Measurements from ENCODE around the gene THAP9.

DNA sequence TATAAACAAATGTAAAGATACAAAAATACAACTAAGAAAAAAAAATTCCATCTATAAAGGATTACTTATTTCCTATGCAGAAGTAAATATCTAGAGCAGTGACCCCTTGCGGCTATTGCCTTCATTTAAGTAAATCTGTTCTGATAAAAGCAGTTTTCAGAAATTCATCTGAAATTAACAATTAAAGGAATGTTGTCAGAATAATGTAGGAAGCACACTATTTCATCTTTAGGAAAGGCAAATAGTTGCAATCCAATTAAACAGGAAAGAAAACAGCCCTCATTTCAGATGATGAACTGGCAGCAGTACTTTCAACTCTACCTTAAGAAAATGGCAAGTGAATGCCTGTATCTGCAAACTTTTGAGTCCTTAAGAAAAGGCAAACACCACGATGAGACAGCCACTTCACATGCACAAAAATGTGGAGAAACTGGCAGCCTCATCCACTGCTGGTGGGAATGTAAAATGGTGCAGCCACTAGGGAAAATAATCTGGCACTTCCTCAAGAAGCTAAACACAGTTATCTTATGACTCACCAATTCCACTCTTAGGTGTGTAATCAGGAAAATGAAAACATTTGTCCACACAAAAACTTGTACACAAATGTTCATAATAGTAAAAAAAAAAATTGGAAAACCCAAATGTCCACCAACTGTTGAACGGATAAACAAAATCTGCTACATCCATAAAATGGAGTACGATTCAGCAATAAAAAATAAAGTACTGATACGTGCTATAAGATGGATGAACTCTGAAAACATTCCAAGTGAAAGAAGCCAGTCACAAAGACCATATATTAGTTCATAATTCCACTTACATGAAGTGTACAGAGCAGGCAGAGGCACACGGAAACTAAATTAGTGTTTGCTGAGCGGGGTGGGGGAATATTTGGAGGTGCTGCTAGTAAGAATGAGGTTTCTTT is 2.0 kb upstream of the THAP9 start:
- TF ChIP-seq RARB (CRISPR knock-in tag; IDR thresholded peaks at IDR 0.05) (no peak), ARNTL (CRISPR knock-in tag; IDR thresholded peaks at IDR 0.05; ENCODE audit: borderline replicate concordance, low read depth) (no peak), ZFP30 (CRISPR knock-in tag; IDR thresholded peaks at IDR 0.05) (no peak), CREB5 (CRISPR knock-in tag; IDR thresholded peaks at IDR 0.05; ENCODE audit: low read depth) (no peak), ZNF70 (CRISPR knock-in tag; IDR thresholded peaks at IDR 0.05) (no peak), ZNF565 (CRISPR knock-in tag; conservative IDR thresholded peaks at IDR 0.05; ENCODE audit: low read depth) (no peak), PATZ1 (CRISPR knock-in tag; IDR thresholded peaks at IDR 0.05; ENCODE audit: borderline replicate concordance) (no peak)
